NCI-H2196 treated with DMSO at 0.1 percent for 48 hours (cell line): ENCODE measurements around the gene PLPP6.

ENCODE experiments used
- DNase-seq: peaks from one replicate; lab custom pipeline; 2025; ENCODE audit not compliant: unreplicated experiment; lab: John Stamatoyannopoulos, UW

The PLPP6 gene

DNA sequence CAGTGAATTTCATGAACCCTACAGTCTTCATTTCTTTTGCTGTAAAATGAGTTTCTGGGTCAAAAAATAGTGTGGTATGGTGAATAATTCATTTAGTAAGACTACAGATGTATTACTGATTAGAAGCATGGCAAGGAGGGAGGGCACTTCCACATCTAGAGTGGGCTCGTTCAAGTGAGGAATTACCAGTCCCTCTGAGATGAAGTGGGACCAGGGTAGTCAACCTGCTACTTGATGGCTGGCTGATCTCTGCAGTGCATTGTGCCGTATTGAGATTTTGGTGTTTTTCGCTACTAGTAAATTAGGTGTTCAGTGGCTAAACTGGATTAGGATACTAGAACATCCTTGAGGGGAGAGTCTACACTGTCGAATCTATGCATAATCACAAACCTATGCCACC is 28.1 kb downstream of the PLPP6 start:
- no peak for DNase-seq

DNA sequence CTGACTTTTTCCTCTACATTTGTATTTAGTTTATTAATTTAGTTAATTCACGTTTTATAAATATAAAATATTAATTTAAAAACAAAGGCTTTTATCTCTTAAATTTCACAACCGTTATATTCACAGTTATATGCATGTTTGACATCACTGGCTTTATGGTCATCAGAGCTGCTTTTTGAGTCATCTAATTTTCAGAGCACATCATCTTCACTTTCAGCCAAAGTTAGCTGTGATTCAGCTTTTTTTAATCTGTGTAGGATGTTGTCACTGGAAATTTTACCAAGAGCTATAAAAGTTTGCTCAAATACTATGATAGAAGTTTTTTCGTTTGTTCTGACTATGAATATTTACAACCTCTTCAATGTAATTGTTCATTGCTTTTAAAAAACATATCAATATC is 29.7 kb downstream of the PLPP6 start:
- DNase-seq = no peak

DNA sequence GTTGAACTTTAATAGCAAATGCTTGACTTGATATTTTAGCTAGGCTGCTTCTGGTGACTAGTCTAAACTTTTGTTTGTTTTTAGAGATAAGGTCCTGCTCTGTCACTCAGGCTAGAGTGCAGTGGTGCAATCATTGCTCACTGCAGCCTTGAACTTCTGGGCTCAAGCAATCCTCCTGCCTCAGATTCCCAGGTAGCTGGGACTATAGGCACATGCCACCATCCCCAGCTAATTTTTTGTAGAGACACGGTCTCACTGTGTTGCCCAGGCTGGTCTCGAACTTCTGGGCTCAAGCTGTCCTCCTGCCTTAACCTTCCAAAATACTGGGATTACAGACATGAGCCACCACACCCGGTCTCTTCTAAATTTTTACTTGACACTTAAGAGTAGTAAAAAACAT is 38.0 kb downstream of the PLPP6 start:
- DNase-seq = no peak

DNA sequence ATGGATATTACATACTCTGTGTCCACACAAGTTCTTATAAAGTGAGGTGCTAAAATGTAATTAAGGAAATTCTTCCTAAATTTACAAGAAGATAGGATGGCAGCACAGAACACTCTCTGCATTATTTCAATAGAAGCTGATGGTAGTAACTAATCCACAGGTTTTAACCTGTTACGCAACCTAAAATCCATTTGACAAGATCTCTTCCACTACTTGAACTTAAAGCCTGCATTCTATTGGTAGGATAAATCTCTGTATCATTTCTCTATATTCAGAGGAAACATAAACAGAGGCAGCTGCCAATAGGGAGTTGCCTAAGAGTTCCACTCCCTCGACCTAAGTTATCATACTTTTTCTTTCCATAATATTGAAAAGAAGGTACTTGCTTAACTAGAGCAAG is 38.8 kb downstream of the PLPP6 start:
- DNase-seq = no peak

DNA sequence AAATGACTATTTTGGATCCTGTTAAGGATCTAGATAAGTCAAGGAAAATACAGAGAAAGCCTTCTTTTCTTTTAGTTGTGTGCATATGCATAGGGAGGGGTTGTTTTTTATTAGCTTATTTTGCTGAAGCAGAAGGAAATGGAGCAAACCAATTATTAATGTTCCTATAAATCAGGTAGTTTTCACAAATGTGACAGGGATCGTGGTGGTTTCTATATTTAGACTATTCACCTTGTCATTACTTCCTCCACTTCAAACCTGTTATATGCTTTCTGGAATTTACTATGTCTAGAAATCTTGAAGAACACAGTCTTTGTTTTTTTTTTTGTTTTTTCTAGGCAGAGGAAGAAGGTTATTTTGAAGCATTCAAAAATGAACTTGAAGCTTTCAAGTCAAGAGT is 39.4 kb downstream of the PLPP6 start:
- DNase-seq = no peak

DNA sequence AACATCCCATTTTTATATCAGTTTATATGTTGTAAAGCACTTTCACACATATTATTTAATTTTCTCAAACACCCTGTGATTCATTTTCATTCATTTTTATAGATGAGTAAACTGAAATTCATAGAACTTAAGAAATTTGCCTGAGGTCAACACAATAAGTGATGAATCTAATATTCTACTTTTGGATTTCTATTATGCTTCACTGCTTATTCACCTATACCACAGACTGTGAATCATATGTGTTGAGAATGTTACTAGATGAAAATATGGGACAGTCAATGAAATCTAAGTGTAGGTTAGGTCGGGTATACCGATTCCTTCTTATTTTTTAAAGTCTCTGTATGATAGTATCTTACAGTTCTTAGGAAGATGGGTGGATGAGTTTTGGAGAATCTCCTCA is 42.0 kb downstream of the PLPP6 start:
- no peak for DNase-seq

DNA sequence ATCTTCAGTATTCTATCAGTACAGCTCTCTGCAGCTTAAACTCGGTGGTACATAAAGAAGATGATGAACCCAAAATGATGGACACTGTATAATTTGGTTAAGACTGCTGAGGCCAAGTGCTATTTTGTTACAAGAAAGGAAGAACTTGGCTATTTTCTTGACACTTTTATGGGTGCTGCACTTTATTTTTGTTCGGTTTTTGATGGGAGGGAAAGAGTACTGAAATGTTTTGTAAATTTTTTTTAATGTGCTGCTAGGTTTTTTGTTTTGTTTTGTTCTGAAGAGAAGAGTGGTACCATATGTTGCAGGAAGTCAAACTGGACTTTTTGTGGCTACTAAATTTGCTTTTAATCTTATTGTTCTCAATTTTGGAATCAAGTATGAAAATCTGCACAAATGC is 43.9 kb downstream of the PLPP6 start:
- DNase-seq = no peak

DNA sequence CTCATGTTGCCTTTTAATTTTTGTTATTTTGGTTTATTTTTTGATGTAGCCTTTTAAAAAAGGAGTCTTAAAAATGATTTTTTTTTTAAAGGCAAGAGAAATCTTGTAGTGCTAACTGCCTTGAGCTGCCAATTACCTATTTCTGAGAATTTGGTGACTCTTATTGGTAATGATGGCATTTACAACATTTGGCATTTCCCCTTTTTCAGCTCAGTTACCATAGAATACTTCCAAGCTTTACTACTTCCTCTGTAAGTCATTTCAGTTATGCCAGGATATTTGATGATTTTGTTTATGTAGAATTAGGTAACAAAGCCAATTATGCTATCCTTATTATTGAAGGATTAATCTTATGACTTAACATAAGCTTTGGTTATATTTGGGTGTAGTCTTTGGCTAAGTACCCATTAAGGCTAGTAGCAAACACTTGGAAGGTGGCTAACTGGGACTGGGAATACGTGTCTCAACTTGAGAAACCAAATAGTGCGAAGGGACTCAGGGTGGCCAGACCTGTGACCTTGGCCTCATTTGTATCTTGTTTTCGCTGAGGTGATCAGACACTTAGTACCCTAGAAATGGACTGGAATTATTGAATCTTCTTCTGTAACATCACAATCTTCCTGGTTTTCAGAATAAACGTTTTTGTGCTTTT is 45.0 kb downstream of the PLPP6 start:
- no peak for DNase-seq

DNA sequence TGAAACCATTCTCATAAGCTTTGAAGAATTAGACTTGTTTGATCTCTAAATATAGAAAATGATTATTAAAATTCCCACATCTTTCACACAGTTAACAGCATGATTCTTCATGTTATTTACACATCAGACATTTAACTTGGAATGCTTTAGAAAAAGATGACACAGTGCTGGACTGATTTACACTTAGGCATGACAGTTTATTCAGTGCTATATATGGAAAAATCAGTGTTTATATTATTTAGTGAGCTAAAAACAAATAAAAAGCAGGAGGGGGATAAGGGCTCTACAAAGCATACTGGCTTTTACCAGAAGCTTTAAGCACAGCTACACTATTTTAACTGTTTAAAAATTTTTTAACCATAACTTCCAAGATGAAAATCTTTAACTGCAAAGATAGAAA is 47.3 kb downstream of the PLPP6 start:
- DNase-seq = no peak

DNA sequence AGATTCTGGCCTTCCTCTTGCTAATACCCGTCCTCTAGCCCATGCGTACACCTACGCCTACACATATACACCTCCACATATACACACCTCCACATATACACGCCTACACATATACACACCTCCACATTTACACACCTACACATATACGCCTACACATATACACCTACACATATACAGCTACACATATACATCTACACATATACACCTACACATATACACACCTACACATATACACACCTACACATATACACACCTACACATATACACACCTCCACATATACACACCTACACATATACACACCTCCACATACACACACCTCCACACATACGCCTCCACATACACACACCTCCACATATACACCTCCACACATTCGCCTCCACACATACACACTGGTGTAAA is 51.8 kb downstream of the PLPP6 start:
- DNase-seq = no peak

DNA sequence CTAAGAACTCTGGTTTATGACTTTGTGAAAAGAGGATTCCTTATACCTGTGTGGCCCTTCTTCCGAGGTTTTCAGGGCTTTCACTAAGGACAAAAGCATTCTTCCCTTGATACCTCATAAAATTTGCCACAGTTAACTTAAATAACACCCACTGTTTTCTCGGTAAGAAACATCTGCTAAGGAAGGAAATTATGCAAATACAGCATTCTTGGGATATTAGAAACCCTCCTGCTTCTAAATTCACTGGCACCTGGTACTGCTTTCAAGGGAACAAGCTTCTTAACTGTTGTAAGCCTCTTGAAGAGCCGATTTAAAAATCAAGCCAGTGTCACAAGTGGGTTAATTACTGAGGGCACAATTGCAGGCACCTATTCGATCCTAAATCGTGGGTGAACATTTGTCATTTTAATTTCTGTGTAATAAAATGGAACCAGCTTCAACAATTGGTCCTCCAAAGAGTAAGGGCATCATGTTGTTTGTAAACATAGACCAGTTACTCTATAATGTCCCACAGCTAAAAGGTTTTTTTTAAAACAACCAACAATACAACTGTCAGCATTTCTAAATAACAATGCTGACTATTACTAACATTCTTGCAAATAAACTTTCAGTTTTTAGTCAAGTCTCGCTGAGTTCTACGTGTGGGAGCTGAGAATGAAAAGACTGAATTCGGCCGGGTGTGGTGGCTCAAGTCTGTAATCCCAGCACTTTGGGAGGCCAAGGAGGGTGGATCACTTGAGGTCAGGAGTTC is 52.3 kb downstream of the PLPP6 start:
- DNase-seq = no peak
